Stomach smooth muscle (tissue), 2 donors: ENCODE measurements around the gene QSER1.

Source experiments
- H3K27ac ChIP-seq: one replicate; pipeline ENCODE4 v1.7.0; 2013; ENCODE audit warnings: mild to moderate bottlenecking, low read length, inconsistent platforms
- H3K27me3 ChIP-seq, 2 donors: one replicate each; pipeline ENCODE4 v1.7.0; 2013; ENCODE audit warnings: low read length in 2 of 2; ENCODE audit not compliant: insufficient read depth in 2 of 2, control insufficient read depth in 1 of 2
- H3K36me3 ChIP-seq, 2 donors: one replicate each; pipeline ENCODE4 v1.7.0; 2013; ENCODE audit warnings: low read length in 2 of 2; ENCODE audit not compliant: control insufficient read depth in 2 of 2, insufficient read depth in 2 of 2
- H3K4me1 ChIP-seq: one replicate; pipeline ENCODE4 v1.7.0; 2013; ENCODE audit warnings: low read length; ENCODE audit not compliant: control insufficient read depth, insufficient read depth
- H3K4me3 ChIP-seq, 2 donors: one replicate each; pipeline ENCODE4 v1.7.0; 2013; ENCODE audit warnings: low read length in 2 of 2
- H3K9ac ChIP-seq, 2 donors: one replicate each; pipeline ENCODE4 v1.7.0; 2013; ENCODE audit warnings: low read length in 2 of 2, mild to moderate bottlenecking in 1 of 2
- H3K9me3 ChIP-seq, 2 donors: one replicate each; pipeline ENCODE4 v1.7.0; 2013; ENCODE audit warnings: low read length in 2 of 2; ENCODE audit not compliant: control insufficient read depth in 2 of 2
- donor health status: healthy.
- donor health status: Pancreatic carcinoma.

Gene QSER1

GRCh38 chr11:32905028-32905667, 12.5 kb downstream of the QSER1 start:
- H3K27ac ChIP-seq: no peak overlapping the region
- no peaks in the 10 kb centered on the region for H3K4me1 ChIP-seq
- no peak overlapping the region for H3K4me3 ChIP-seq
- no peaks in the 10 kb centered on the region for H3K27me3 ChIP-seq
- no peaks in the 10 kb centered on the region for H3K9me3 ChIP-seq
- H3K9ac ChIP-seq: no peak overlapping the region
- no peaks in the 10 kb centered on the region for H3K36me3 ChIP-seq

- Histone ChIP-seq H3K27ac (no peak overlapping the region), H3K4me3 (no peak overlapping the region), H3K9me3 (no peaks in the 10 kb centered on the region), H3K9ac (no peak overlapping the region), H3K36me3 (no peaks in the 10 kb centered on the region), H3K4me1 (no peaks in the 10 kb centered on the region), H3K27me3 (no peaks in the 10 kb centered on the region)
Observed at GRCh38 chr11:32908619-32909018, 16.0 kb downstream of the QSER1 start.

GRCh38 chr11:32911413-32911812, 18.8 kb downstream of the QSER1 start:
- no peak overlapping the region for H3K27ac ChIP-seq
- no peak overlapping the region for H3K9ac ChIP-seq

GRCh38 chr11:32913445-32913844, 20.8 kb downstream of the QSER1 start:
- Histone ChIP-seq H3K36me3 (no peaks in the 10 kb centered on the region), H3K9ac (no peak overlapping the region), H3K9me3 (no peaks in the 10 kb centered on the region), H3K27me3 (no peaks in the 10 kb centered on the region), H3K4me3 (no peak overlapping the region), H3K27ac (no peak overlapping the region), H3K4me1 (no peaks in the 10 kb centered on the region)

More at GRCh38 chr11:32911413-32911812, 18.8 kb downstream of the QSER1 start:
- Histone ChIP-seq H3K4me1 (no peaks in the 10 kb centered on the region), H3K9me3 (no peaks in the 10 kb centered on the region), H3K36me3 (no peaks in the 10 kb centered on the region), H3K27me3 (no peaks in the 10 kb centered on the region), H3K4me3 (no peak overlapping the region)

DNA sequence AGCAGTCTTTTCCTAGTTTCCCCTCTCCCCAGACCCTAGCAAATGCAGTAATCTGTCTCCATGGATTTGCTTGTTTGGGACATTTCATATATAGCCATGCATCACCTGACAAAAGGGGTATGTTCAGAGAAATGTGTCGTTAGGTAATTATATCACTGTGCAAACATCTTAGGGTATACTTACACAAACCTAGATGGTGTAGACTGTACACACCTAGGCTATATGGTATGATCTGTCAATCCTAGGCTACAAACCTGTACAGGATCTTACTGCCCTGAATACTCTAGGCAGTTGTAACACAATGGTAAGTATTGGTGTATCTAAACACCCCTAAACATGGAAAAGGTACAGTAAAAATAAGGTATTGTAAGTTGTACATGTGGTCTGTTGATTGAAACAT, 23.8 kb downstream of the QSER1 start:
- Histone ChIP-seq H3K9me3 (no peaks in the 10 kb centered on the region), H3K27ac (no peak overlapping the region), H3K27me3 (no peaks in the 10 kb centered on the region), H3K4me3 (no peak overlapping the region), H3K9ac (no peak overlapping the region), H3K4me1 (no peaks in the 10 kb centered on the region), H3K36me3 (no peaks in the 10 kb centered on the region)

GRCh38 chr11:32916994-32917393, 24.4 kb downstream of the QSER1 start:
- Histone ChIP-seq H3K9me3 (no peaks in the 10 kb centered on the region), H3K9ac (no peak overlapping the region), H3K4me1 (no peaks in the 10 kb centered on the region), H3K27ac (no peak overlapping the region), H3K36me3 (no peaks in the 10 kb centered on the region), H3K4me3 (no peak overlapping the region), H3K27me3 (no peaks in the 10 kb centered on the region)

DNA sequence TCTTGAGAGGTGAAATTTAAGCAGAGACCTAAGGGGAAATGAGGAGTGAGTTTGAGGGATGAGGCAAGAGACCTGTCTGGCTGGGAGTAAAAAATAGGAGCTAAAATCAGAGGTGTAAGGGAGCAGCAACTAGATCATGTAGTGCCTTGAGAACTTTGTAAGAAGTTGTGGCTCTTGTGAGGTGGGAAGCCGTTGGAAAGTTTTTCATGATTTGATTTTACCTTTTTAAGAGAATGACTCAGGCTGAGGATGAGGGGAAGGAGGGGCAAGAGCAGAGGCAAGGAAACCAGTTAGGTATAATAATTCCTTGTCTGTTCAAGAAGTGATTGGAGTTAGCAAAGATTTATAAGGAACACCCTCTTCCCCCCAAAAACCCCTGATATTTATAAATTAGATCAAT, 25.8 kb downstream of the QSER1 start:
- Histone ChIP-seq H3K4me3 (no peak overlapping the region), H3K27me3 (no peaks in the 10 kb centered on the region), H3K36me3 (no peaks in the 10 kb centered on the region), H3K27ac (no peak overlapping the region), H3K4me1 (no peaks in the 10 kb centered on the region), H3K9me3 (no peaks in the 10 kb centered on the region), H3K9ac (no peak overlapping the region)

GRCh38 chr11:32919338-32919737, 26.7 kb downstream of the QSER1 start:
- Histone ChIP-seq H3K4me1 (no peaks in the 10 kb centered on the region), H3K27ac (no peak overlapping the region), H3K4me3 (no peak overlapping the region), H3K9ac (no peak overlapping the region), H3K27me3 (no peaks in the 10 kb centered on the region), H3K9me3 (no peaks in the 10 kb centered on the region), H3K36me3 (no peaks in the 10 kb centered on the region)

- H3K9me3 ChIP-seq: no peaks in the 10 kb centered on the region
- H3K36me3 ChIP-seq: no peaks in the 10 kb centered on the region
- H3K9ac ChIP-seq: no peak overlapping the region
- H3K4me1 ChIP-seq: no peaks in the 10 kb centered on the region
- no peak overlapping the region for H3K27ac ChIP-seq
- H3K4me3 ChIP-seq: no peak overlapping the region
- H3K27me3 ChIP-seq: no peaks in the 10 kb centered on the region
Observed at GRCh38 chr11:32920570-32920969, 28.0 kb downstream of the QSER1 start.

GRCh38 chr11:32921204-32921603, 28.6 kb downstream of the QSER1 start:
- Histone ChIP-seq H3K36me3 (no peaks in the 10 kb centered on the region), H3K9ac (no peak overlapping the region), H3K9me3 (no peaks in the 10 kb centered on the region), H3K4me1 (no peaks in the 10 kb centered on the region), H3K27me3 (no peaks in the 10 kb centered on the region), H3K4me3 (no peak overlapping the region), H3K27ac (no peak overlapping the region)

DNA sequence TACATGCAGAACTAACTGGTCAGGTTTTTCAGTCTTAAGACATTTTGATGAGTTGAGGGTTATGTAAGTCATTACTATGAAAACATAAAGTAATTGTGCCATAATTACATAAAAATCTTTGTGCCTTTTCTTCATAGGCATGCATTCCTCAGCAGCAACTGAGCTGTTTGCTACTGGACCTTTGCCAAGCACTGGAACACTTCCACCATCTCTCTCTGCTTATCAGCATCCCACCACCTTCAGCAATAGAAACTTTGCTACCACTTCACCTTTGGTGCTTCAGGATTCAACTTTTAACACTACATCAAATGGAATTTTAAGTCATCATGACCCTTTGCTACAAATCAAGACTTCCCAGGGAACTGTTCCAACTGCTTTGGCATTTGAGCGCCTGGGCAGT, 39.0 kb downstream of the QSER1 start:
- H3K36me3 ChIP-seq: peaks cover 17 to 37% of the 10 kb centered on the region in 2 donors

More for the DNA sequence above, 39.0 kb downstream of the QSER1 start:
- H3K27ac ChIP-seq: no peak overlapping the region
- no peak overlapping the region for H3K4me3 ChIP-seq
- H3K9me3 ChIP-seq: no peaks in the 10 kb centered on the region
- no peaks in the 10 kb centered on the region for H3K4me1 ChIP-seq
- H3K27me3 ChIP-seq: no peaks in the 10 kb centered on the region
- no peak overlapping the region for H3K9ac ChIP-seq
